GM18909 (cell line): ENCODE results near the gene RBMS3.
"Not testable (repeated sequence)": the region's sequence is repeated elsewhere in the genome, so short reads cannot be mapped to it uniquely, and the experiment has no call there.

ENCODE experiments used
- ATAC-seq: cut with Tn5 transposase; IDR thresholded peaks from one replicate; pipeline ENCODE4 v1.9.1; 2021; ENCODE audit warnings: mild to moderate bottlenecking; ENCODE audit not compliant: unreplicated experiment, poor library complexity

The RBMS3 gene

DNA sequence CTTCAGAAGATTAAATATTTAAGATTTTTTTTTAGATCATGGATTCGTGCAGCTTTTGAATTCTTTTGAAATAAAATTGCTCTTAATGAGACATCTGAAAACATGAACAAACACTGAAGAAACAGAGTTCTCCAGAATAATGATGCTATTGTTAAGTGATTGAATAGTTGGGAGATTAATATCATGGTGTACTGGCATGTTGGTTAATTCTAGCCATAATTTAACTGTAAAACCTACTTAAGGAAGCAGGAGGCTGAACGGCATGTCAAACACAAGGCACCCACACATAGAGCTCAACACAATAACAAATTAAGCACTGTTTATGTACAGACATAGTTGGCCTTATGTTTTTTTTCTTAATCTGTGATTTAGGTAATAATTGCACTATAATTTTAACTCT lies 185.6 kb downstream of the RBMS3 start:
- ATAC-seq = no peak

DNA sequence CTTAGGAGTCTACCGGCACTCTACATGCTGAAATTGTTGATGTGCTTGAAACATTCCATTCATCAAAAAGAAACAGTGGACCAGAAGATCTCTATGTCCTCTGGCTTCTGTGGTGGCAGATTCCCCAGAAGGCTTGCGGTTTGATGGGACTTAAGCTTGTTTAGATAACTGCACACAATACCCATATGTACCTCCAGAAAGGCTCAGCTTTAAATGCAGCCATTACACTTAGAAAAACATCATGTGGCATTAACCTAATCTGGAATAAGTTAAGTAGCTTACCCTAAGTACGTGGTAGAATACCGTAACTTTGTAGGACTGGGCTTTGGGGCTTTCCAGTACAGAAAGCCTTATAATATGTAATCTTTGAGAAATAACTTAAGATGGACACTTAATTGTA lies 187.3 kb downstream of the RBMS3 start:
- no peak for ATAC-seq

DNA sequence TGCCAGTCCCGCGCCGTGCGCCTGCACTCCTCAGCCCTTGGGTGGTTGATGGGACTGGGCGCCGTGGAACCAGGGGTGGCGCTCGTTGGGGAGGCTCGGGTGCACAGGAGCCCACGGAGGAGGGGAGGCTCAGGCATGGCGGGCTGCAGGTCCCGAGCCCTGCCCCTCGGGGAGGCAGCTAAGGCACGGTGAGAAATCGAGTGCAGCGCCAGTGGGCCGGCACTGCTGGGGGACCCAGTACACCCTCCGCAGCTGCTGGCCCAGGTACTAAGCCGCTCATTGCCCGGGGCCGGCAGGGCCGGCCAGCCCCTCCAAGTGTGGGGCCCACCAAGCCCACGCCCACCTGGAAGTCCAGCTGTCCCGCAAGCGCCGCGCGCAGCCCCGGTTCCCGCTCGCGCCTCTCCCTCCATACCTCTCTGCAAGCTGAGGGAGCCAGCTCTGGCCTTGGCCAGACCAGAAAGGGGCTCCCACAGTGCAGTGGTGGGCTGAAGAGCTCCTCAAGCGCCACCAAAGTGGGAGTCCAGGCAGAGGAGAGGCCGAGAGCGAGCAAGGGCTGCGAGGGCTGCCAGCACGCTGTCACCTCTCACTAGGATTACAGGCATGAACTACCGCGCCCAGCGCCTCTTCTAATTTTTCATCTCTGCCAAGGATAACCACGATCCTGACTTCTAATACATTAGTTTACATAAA lies 192.8 kb downstream of the RBMS3 start:
- not testable (repeated sequence) for ATAC-seq

DNA sequence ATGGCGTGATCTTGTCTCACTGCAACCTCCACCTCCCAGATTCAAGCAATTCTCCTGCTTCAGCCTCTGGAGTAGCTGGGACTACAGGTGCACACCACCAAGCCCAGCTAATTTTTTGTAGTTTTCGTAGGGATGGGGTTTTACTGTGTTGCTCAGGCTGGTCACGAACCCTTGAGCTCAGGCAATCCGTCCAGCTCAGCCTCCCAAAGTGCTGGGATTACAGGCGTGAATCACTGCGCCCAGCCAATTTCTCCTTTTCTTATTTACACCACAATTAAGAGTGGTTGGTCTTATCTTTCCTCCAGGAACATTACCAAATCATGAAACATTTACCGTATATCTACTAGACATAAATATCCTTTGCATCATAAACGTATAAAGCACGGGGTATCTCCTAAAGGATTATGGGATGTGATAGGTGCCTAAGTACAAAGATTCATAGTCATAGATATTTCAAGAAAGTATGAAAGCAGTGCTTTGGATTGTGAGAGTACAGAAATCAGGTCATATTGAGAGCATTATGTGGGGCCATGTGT lies 194.5 kb downstream of the RBMS3 start:
- no peak for ATAC-seq

DNA sequence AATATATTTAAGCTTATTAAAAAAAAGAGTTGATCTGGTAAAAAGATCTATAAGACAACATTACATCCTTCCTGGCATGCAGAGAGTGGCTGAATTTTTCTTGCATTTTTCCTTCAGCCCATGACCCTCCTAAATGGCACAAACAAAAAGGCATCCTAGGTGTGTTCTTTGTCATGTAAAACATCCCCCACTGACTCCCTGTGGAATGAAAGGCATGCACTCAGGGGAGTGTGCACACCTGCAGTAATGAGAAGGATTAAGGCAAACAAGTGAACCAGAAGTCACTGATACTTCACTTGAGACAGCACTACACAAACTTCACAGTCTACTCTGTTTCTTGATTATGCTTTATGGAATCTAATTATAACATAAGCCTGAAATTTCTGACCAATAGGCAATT lies 195.0 kb downstream of the RBMS3 start:
- no peak for ATAC-seq

DNA sequence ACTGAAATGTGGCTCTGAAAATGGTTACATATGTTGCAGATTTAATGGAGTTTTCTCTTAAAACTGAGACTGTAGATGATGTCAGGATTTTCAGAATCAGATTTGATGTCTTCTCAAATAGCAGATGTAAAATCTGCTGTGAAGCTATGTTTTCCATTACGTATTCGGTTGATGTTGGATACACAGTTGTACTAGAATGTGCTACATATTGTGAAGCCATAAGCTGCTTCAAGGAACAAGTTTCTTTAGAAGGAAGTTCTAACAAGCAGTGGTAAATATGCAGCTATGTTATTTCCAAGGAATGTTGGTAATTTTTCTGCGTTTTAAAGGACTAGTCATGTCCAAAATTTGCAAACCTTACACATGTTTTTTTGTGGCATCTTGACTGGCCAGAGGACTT lies 197.7 kb downstream of the RBMS3 start:
- no peak for ATAC-seq

DNA sequence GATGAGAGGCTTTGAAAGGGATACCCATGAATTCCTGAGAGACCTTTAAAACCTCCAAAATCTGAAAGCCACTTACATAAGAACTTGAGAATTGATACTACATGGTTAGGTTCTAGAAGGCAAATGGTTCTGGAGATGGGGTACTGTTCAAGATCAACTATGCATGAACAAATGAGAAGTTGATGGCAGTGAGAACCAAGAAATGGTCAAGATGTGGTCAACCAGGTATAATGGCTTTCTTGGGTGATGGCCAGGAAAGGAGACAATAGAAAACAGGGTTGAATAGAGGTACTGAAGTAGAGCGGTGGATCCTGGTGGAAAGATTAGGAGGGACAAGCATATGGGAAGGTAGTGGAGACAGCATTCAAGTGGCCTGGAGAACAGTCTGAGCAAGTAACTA lies 200.4 kb downstream of the RBMS3 start:
- ATAC-seq = no peak

DNA sequence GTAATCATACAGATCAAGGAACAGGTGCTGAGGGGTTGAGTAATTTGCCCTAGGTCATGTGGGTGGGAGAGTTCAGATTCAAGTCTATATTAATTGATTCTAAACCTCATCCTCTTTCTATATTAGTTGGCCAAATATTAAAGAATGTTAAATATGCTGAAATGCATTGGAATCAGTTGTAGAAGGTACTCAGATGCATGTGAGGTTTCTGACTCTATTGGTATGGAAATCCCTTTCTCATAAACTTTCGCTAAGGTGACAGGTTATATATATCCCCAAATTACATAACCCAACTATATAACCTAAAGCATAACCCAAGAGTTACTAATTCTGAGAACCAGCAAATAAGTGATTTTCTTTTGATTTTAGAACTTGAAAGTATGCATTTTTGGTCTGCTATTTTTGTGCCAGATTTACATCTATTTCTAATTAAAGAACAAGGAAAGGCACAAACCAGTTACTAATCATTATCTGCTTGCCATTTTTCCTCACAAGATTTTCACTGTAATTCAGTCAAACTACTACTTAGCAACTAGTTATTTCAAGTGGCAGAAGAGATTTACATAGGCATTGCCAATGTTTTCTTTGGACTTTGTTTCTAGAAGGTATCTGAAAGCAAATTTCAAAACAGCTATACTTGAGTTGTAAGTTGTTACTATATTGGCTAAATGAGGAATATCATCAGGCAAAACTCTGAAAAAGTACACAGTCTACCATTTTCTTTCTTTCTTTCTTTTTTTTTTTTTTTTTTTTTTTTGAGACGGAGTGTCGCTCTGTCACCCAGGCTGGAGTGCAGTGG lies 201.3 kb downstream of the RBMS3 start:
- ATAC-seq = no peak

DNA sequence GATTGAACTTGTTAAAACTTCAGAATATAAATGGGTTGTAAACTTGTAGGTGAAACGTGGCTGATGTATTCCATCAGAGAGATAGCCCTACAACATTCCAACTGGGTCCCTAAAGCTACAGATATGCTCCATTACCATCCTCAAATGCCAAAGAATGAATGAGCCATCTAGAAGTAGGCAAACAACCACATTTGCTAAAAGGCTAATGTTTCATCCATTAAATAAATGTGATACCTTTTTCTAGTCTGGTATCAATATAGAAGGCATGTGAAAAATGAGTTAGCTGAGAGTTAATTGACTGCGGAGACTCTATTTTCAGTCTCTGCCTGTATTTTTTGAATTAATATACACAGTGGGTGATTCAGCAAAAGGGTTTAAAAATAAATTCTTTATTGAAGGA lies 203.8 kb downstream of the RBMS3 start:
- no peak for ATAC-seq

DNA sequence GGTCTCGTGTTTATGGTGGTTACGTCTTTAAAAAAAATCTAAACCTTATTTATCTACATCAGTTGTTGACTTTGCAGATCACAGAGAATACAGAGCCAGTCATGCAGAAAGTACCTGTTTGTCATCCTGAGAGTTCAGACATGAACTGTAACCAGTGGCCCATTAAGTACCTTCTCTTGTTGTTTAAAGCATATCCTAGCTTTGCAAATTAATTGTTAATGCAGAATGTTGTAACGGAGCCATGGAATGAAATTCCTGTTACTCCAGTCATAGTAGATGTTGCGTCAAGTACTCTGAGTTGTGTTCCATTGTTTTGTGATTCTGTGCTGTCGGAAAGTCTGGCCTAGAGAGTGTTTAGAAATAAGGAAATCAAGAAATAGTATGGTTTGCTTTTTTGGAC lies 205.2 kb downstream of the RBMS3 start:
- no peak for ATAC-seq

DNA sequence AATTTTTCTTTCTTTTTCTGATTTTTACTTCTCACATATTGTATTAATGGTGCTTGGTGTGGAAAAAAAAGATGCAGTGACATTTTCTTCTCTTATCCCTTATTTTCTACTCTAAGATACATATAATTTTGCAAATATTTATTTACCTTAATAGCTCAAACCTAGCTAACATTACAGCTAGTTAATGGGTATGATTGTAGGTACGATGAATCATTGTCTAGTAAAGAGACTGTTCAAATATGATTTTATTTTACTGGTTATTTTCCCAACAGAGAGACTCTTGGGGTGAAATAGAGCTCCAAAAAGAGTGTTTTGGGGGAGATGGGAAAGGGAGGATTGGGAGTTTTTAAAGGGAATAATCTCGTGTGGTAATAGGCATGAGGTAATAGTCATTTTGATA lies 206.0 kb downstream of the RBMS3 start:
- ATAC-seq = no peak

DNA sequence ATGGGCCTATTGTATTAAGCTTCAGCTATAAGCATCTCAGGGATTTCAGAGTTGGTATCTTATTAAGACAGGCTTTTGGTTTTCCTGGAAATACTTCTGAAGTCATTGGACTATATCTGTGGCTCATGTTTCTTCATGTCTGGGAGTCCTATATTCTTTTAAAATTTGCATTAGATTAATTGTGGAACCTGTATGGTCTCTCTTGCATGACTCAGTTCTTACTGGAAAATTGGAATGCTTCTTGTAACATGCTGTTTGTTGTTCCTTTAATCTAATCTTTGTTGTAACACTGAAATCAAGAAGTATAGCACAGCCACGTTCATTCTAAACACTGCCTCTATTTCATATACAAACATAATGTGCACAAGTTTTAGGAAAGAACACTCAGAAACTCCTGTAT lies 208.1 kb downstream of the RBMS3 start:
- no peak for ATAC-seq

DNA sequence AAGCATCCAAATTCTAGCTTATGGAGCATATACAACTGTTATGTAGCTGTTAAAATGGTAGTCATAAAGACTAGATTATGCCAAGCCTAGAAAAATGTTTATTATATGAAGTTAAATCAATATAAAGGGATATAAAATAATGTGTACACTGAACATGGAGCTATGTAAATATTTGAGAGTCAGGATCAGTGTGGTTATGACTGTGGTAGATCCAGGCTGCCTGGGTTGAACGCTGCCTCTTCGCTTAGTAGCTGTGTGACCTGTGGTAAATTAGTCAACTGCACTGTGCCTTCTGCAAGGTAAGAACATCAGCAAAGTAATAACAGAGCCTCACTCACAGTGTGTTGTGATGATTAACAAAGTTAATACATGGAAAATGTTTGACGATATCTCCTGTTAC lies 212.2 kb downstream of the RBMS3 start:
- ATAC-seq = no peak

DNA sequence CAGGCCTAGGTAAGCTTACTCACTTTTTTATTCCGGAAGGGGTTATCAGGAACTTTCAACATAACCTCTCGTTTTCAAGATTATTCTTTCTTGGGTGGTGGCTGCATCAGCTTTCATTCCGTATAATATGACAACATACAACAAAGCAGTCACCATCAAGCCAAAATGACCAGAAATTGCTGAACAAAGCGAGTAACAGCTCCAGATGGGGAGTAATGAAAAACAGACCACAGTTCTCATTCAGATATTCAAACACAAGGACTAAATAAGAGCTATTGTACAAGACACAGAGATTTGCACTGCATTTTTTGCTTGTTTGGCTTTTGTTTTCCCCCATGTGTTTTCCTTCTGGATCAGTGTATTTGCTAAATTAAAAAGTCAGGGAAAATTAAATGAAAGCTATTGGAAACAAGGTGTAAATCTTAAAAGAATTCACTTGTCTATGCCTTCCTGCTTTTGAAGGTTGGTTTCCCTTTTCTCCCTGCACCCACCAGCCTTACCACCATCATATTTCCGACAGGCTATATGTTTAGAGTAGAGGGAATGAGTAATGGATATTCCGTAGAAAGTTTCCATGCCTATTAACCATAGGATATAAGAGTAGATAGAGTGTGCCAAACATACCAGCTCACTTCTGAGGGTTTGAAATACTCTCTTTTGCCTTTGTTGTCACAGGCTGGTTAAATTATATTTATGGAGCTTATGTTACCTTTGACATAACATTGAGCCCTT lies 213.6 kb downstream of the RBMS3 start:
- no peak for ATAC-seq

DNA sequence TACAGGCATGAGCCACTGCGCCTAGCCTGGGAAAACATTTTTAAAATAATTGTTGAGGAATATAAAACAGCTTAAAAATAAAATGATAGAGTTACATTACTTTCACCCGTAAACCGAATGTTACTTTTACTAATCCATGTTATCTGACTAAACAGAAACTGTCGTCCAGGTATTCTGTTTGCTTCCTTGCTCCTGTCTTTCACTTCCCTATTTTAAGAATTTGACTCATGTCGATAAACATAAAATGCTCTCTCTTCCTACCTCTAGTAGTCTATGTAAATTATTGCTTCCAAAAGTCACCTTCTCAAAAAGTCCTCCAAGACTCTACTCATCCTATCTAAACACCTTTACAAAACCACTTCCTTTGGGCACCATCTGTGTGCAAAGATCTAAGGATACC lies 216.4 kb downstream of the RBMS3 start:
- ATAC-seq = no peak

DNA sequence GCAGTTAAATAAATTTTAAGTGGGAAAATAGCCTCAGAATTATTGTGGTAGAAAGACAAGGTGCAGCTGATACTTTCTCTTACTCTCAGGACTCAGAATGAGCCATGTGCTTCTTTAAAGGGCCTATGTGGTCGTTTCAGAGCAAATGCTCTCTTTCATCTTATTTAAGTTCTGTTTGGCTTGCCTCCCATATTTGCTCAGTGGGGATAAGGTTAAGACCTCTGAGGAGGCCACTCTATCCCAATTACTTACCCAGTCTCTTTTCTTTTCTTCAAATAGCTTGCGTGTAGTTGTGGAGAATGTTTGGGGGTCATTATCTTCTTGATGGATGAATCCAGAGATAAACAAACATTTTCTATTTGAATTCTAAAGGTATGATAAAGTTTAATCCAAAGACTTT lies 221.9 kb downstream of the RBMS3 start:
- ATAC-seq = no peak

DNA sequence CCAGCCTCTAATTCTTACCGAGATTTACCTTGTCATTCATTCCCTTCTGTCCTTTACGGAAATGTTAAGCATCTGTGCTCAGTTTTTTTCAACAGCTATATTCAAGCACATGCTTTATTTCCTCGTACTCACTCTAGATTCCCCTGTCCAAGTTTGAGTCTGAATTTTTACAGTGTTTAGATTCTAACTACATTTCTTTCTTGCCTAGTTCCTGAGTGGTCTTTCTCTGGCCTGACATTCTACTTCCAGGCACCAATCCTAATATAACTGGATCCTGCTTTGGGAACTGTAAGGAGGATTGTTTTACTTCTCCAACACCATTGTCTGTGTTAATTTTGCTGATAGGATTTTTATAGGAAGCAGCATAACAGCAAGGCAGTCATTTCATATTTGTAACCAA lies 222.4 kb downstream of the RBMS3 start:
- no peak for ATAC-seq

DNA sequence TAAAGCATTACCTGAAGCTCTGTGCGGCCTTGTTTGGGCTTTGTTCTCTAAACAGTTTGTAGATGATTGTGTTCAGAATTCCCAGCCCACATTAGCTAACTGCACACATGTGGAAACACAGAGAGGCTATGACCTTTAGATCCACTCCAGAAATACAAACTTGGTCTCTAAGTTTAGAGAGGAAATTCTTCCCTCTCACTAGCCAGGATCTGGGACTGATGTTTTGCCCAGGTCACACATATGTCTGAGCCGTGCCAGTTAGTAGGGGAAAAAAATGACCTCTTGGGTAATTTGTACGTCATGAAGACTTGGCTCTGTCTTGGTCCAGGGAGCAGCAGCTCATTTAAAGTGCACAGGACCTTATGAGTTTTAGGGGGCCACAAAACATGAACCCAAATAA lies 223.1 kb downstream of the RBMS3 start:
- ATAC-seq = no peak

DNA sequence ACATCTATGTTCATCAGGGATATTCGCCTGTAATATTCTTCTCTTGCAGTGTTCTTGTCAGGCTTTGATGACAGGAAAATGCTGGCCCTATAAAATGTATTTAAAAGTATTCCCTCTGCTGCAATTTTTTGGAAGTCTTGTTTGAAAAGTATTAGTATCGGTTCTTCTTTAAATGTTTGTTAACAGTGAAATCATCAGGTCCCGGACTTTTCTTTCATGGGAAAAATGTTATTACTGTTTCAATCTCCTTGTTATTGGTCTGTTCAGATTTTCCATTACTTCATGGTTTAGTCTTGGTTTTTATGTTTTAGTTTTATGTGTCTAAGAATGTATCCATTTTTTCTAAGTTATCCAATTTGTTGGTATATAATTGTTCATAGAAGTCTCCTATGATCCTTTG lies 225.6 kb downstream of the RBMS3 start:
- no peak for ATAC-seq

DNA sequence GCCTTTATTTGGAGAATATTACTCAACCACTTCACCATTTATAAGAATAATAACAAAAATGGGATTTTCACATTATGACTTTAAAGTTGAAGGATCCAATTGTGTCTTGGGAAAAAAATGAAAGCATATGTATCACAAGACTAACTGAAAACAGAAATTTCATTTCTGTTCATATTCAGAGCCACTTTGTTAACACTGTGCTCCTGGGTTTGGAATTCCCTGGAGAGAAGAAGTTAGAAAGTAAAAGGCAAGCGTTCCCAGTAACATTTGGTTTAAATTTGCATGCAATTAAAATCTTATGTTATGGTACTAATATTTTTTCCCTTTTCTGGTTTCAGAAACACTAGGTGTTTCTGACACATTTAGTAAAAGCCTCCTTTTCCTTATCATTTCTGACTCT lies 230.8 kb downstream of the RBMS3 start:
- ATAC-seq = no peak

DNA sequence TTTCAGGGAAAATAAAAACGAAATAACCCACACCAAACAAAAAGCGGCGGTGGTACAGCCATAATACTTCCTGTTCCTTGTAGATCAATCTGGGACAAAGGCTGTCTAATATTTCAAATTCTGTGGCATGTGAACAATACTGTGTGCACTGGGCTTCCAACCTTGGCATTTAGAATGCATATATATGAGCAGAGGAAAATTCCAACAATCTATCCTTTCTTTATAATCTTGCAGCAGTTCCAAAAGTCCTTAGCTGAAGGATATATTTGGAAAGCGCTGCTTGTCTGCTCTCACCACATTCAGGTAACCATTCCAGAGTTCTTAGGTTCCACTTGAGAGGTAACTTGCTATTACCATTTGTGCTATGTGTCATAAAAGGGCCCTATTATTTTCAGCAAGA lies 231.8 kb downstream of the RBMS3 start:
- no peak for ATAC-seq
